Measurements from ENCODE around the gene PTGES2.

GRCh38 chr9:128107468-128108268 is 19.9 kb downstream of the PTGES2 start:
- TF ChIP-seq CTCF (conservative IDR thresholded peaks at IDR 0.05; ENCODE audit: low read length) (no peak), EZH2phosphoT487 (IDR thresholded peaks at IDR 0.05; ENCODE audit: borderline replicate concordance, low read depth, low read length) (no peak)
